Suprapubic skin (tissue), 4 donors: ENCODE measurements around the gene TMEM30A.

Experiments
- CTCF ChIP-seq, 2 donors: fragments of 200-600 bp in 1 of 2; fragments of 450-650 bp in 1 of 2; sonication (generic) in 1 of 2; IDR thresholded peaks; one replicate each; pipeline ENCODE4 v1.5.1; 2016 to 2019; ENCODE audit warnings: antibody characterized with exemption in 2 of 2, mild to moderate bottlenecking in 1 of 2, moderate library complexity in 1 of 2
- EP300 ChIP-seq: sonication (generic); formaldehyde crosslinking; IDR thresholded peaks from one replicate; pipeline ENCODE4 v1.6.1; 2017; ENCODE audit warnings: antibody characterized with exemption
- POLR2AphosphoS5 ChIP-seq, 3 donors: sonication (generic); formaldehyde crosslinking; IDR thresholded peaks; one replicate each; pipeline ENCODE4 v1.6.1; 2017; ENCODE audit warnings: antibody characterized with exemption in 3 of 3

GRCh38 chr6:75222261-75222660, 62.3 kb downstream of the TMEM30A start:
- TF ChIP-seq CTCF (IDR thresholded peaks at IDR 0.05), result no peak
- TF ChIP-seq POLR2AphosphoS5 (IDR thresholded peaks at IDR 0.05), result no peak
- TF ChIP-seq EP300, result no peak
